Measurements from ENCODE around the gene HOTAIR.

Gene HOTAIR

DNA sequence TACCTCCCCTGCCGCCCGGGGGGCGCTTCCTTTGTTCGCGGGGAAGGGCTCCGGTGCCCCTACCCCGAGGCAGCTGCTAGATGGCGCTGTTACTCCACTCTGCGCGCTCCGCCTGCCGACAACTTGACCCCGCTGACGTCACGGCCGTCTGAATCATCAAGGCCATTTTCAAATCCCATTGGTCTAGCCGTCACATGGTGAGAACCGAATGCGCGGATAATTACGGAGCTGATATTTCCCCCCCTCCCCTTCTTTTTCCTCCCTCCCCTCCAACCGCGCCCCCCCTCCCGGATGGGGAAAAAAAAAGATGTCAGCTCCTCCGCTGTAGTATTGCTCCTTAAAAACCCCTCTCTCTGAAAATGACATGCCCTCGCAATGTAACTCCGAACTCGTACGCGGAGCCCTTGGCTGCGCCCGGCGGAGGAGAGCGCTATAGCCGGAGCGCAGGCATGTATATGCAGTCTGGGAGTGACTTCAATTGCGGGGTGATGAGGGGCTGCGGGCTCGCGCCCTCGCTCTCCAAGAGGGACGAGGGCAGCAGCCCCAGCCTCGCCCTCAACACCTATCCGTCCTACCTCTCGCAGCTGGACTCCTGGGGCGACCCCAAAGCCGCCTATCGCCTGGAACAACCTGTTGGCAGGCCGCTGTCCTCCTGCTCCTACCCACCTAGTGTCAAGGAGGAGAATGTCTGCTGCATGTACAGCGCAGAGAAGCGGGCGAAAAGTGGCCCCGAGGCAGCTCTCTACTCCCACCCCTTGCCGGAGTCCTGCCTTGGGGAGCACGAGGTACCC lies 10.3 kb upstream of the HOTAIR start, which contains the start of gene HOXC10:
TSS of gene HOXC10 (plus strand) at position 246 of the 791 bp plus-strand sequence. CDS start at position 360, 114 bp downstream.
- peak; percentile 95 for DNase-seq

DNA sequence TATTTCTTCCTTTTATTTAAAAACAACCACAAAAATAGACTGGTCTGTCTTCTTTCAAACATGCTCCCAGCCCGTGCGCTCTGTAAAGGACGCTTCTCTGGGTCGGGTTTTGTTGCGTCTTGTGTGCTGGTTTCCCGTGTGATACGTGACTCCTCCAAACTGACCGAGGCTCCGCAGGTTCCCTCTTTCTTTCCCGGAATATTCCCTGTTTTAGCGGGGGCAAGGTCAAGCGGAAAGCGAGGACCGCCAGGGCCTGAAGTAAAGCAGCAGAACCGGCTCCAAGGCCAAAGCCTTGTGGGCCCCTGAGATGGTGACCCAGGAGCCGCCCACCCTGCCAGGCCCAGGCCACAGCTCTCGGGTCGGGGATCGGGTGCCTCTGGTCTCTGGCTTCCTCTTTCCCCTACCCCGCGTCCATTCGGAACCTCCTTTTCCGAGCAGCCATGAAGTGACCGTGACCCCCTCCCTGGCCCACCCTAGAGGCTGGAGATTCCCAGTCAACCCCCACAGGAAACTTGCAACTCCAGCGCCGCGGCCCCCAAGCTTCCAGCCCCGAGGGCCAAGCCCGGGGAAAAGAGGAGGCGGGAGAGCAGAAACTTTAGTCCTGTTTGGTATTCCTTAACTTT lies 9.3 kb upstream of the HOTAIR start:
- no peak for DNase-seq

DNA sequence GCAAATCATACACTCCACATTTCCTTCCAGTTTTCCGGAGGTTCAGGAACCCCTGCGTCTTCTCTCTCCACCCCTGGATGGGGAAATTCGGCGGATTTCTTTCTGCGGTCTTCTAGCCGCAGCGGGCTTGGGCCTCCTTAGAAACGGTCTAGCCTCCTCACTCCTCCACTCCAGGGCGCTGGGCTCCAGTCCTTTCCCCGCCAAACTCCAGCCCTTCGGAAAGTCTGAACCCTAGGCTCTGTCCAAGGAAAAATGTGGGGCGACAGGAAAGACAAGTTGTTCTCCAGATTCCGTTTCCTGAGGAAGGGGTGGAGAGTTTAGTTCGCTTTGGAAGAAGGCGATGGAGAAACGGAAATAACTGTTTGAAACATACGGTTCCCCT lies 8.8 kb upstream of the HOTAIR start:
- no peak for DNase-seq

DNA sequence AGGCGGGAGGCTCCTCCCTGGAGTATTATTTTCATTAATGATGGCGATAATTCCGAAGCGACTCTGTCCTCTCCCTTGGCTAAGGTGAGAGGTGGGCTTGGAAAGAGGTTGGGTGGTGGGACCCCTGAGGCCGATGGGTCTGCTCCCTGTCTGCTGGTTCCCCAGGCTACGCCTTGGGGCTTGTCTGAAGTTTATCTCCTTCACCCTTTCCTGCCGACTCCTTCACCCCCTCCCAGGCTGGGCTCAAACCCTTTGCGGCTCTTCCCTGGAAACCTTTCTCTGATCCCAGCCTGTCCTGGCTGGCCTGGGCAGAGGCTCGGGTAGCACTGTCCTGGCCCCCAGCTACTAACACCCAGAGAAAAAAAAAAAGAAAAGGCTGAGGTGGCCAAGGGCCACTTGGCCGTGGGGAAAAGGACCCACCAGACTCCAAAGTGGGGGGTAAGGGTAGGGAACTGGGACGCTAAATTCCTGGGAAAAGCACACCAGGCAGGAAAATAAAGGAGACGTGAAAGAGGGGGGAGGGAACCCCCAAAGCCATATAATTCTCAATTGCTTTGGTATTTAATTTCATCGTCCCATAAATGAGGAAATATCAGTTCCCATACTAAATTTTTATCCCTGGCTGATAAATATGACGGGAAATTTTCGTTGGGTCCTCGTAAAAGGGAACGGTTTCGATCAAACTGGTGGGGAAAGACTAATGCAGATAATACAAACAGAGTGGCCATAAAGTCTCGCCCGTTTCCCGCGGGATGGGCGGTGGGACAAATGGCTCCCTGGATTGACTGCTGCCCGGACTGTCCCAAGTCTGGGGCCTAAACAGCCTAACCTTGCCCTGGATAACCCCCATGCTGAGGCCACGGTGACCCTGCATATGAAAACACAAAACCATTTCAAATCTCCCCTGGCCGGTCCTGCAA lies 8.2 kb upstream of the HOTAIR start:
- DNase-seq, result no peak

DNA sequence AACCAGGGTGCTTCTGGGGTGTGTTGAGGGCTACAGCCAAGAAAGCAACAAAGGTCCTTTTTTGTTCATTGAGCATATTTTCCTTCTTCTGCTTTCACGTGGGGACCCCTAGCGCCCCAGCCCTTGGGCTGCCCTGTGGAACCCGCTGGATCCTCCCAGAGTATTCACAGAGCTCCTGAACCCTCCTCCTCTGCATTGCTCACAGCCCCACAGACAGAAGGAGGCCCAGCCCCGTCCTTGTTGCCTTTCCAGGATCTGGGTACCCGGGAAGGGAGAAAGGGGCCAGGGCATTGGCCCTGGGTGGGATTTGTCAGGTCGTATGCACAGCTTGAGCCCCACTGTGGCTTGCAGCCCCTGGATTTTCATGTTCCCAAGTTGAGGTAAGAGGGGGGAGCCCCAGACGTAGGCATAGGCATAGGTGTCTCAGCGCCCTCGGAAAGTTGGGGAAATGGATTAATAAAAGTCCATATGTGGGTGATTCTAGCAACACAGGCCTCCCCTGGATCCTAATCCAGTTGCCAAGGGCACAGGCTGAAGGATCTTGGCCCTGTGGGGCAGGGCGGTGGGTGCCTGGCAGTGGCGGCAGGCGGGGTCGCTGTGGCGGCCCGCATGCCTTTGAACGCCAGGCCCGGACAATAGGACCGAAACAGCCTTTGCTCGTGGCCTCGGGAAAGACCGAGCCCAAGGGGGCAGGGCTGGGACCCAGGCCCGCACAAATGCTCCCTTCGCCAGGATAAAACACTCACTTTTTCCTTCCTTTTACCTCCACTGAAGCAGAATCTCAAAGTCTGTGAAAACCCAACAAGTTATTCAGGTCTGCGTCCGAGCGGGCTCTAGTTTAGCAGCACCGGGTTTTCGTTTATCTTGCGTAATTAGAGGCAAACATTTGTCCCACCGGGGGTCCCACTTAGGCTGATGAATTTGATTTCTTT lies 7.1 kb upstream of the HOTAIR start:
- no peak for DNase-seq

DNA sequence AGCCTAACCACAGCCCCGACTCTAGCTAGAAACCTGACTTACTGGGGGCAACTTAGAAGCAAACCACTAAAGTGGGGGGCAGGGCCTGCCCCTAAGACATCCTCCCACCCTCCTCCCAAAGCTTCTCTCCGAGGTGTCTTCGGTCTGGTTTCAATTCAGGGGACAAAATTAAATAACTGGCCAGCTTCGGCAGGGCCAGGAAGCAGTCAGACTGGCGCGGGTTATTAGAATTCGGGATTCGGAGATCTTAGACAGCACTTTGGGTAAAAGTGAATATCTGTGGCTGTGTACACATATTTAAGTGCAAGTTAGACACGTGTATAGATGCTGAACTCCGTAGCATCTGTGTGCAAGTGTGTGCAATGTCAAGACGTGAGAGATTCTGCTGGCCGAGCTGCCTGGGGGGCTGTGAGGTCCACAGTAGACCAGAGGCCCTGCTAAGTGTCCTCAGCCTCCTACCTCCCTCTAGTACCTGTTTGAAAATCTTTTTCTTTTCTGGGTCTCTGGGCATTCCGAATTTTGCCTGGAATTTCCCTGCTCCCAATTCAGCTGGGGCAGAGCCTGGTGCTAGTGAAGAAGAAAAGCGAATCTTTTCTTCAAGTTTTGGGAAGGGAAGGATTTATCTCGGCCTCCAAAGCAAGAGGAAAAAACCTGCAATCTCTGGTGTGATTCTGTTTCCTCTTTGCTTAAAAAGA lies 6.2 kb upstream of the HOTAIR start:
- no peak for DNase-seq

DNA sequence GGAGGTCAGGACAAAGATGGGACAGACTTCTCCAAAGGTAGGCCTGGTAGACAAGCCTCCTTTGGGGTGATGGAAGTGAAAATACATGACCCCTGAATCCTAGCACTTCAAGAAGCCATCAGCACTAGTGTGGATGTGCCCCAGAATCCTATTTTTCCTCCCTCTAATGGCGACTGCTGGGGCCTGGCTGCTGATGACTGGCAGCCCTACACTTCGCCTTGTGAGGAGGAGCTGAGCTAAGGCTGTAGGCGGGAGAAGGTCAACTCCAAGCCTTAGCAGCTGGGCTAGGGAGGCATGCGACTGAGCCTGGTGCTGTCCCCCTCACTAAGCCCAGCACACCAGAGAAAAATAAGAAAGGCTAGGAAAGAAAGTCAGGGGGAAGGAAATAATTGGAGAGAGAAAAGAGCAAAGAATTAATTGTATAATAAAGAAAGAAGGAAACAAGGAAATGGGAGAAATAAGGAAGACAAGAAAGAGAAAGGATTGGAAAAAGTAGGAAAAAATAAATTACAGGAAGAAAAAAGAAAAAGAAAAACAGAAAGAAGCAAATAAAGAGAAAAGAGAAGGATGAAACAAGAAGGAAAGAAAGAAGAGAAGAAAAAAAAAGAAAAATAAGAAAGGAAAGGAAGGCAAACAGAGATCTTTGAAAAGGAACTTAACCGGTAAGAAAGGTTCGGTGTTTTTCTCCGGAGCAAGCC lies 5.5 kb upstream of the HOTAIR start:
- no peak for DNase-seq

DNA sequence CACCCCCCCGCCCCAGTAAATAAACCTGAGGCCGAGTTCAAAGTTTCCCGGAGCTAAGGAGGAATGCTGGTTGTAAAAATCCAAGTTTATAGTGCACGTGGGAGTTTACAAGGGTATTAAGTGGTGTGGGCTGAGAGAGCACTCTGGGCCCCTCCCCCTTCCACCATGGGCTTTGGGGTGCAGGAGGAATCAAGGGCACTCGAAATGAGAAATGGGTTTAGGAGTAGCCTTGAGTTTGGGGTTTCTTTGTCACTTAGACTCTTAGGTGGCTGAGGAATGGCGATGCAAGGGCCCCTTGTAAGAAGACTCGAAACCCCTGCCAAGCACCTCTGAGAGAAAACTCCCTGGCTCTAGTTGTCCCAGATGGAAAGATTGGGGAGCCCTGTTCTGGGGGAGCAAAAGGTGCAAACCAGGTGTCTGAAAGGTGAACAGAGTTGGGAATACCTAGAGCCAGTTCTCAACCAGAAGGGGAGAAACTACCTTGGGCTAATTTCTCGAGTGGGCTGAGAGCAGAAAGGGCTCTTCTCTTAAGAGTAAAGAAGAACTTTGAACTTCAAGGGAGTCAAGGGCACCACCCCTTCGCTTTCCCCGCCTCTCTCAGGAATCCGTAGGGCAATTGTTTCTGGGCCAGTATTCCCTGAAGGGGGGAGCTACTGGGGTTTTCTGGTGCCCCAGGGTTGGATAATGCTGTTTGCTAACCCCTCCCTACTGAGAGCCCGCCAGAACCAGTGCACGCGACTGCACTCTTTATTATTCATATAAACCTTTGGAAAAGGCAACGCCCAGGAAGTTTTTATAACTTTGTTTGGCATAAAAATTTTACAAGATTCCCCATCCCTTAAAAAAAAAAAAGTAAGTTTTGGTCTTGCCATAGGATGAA lies 4.0 kb upstream of the HOTAIR start:
- no peak for DNase-seq

DNA sequence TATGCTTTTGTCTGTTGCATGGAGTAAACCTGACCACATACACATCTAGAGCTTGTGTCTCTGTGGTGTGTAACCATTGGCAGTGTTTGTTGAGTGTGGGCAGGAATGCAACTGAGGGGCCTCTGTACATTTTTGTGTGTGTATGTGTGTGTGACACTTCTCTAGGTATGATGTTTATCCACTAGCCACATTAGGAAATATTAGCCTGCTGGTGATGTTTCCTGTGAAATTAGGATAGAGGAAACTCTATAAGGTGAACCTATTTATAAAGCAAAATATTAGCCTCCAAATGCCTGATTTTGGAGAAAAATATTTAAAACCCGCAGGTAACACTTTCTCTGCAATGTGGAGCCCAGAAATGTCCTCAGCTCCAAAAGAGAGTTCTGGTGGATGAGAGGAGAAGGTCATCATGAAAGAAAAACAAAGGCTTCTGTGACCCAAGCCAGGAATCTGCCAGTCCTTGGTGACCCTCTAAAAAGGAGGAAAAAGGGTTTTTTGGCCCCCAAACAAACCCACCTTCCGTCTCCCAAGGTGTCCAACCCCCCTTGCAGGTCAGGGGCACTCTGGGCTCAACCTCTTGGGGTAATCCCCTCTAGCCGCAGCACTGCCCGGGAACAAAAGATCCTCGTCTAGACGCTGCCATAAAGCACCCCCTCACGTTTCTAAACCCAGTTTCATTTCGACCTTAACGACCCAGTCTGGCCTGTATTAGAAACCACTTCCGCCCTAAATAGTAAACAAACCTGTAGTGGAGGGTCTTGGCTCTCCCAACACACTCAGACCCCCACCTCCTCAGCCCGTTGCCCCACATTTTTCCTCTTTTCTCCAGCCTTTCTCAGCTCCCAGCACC lies 3.1 kb upstream of the HOTAIR start:
- DNase-seq, result no peak

DNA sequence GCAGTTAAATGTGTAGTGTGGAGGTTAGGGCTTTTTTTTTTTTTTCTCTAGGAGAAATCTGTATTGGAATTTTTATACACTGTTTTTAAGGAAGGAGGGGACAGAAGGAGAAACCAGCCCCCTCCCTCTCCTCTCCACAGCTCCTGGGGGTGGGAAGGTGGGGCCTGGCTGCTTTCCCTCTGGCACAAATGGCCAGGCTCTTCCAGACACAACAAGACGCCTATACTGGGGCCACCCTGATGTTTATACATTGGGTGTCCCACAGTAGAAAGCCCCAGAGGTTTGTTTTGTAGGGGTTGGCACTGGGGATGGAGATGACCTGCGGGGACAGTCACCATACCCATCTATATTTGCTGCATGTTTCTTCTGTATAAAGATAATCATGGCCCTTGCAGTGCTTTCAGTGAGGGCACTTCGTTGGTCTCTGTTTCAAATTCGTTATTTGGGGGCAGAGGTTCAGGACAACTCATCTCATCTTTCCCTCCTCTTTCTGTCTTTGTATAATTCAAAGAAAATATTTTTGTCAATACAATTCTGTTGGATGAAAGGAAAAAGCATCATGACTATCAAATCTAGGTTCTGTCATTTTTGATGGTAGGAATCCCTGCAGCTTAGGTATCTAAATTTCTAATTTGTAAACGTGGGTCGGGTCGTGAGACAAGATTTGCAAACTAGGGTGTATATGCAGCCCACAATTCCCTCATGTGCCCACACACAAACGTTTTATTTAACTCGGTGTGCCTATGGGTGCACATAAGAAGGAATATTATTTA lies 2.3 kb upstream of the HOTAIR start:
- no peak for DNase-seq

DNA sequence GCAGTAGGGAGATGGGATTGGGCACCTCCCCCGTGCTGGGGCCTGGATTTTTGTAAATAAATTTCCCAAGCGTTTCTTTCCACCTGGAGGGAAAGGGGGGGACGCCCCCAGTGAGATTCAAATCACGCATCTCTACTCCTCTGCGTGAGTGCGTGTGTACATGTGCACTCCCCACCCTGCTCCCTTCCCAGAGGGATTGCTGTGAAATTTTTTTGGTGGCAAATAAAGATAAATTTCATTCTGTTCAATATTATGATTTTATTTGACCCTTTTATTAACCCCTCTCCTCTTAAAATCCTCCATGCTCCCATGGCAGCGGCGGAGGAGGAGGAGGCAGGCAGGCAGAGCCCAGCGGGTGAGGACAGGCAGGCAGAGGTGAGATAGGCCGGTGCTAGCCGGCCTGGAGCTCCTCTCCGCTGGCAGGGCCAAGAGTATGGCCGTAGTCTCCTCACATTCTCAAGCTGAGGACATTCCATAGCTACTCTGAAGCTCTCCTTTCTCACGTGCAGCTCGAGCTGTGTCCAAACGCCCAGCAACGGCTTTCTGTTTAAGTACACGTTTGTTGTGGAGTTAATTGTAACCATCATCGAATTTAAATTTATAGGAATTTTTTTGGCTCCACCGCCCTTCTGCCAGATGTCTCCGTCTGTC lies 1.5 kb upstream of the HOTAIR start:
- no peak for DNase-seq

DNA sequence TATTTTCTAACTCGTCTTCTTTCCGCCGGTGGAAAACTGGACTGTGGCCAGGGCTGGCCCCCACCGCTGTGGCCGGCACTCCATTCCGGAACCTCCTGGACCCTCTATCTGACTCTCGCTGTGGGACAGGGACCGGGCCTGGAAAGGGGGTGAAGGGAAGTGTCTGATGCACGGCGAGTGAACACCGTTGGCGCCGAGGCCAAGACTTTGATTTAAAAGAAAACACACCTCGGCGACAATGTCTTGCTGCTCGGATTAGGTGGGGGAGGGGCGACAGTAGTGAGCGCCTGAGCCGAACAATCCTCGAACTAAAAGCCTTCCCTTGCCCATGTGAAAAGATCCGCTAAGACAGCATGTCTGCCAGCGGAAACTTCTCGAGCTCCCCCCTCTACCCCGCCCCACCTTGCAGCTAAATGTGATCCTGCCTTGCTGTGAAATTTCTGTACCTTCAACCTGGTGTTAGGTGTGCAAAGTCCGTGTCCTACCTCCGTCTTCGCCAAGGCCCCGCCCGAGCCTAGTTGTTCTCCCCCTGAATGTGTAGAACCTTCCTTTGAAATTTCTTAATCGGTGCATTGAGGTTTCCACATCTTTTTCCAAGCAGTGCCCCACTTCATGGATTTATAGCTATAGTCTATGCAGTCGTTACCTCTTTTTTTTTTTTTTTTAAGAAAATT lies 862 bp upstream of the HOTAIR start:
- DNase-seq, result no peak

DNA sequence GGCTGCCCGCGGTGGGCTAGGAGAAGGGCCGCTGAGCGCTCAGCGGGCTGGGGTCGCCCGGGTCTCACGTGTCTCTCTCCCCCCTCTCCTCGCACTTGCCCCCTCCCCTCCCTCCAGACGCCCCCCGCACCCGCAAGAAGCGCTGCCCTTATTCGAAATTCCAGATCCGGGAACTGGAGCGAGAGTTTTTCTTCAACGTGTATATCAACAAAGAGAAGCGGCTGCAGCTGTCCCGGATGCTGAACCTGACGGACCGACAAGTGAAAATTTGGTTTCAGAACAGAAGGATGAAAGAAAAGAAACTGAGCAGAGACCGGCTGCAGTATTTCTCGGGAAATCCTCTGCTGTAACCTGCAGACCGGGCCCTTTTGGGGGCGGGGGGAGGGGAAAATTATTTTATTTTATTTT lies 314 bp upstream of the HOTAIR start:
- DNase-seq, result no peak

DNA sequence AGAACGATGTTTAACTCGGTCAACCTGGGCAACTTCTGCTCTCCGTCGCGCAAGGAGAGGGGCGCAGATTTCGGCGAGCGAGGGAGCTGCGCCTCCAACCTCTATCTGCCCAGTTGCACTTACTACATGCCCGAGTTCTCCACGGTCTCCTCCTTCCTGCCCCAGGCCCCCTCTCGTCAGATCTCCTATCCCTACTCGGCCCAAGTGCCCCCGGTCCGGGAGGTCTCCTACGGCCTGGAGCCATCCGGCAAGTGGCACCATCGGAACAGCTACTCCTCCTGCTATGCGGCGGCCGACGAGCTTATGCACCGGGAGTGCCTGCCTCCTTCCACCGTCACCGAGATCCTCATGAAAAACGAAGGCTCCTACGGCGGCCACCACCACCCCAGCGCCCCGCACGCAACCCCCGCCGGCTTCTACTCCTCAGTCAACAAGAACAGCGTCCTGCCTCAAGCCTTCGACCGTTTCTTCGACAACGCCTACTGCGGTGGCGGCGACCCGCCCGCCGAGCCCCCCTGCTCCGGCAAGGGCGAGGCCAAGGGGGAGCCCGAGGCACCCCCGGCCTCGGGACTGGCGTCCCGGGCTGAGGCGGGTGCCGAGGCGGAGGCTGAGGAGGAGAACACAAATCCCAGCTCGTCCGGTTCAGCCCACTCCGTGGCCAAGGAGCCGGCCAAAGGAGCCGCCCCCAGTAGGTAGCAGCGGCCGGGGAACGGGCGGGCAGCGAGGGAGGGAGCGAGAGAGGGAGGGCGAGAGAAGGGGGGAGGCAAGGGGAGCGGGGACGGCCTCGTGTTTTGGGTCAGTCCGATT lies 1.3 kb downstream of the HOTAIR start:
- DNase-seq, result peak; percentile 25

DNA sequence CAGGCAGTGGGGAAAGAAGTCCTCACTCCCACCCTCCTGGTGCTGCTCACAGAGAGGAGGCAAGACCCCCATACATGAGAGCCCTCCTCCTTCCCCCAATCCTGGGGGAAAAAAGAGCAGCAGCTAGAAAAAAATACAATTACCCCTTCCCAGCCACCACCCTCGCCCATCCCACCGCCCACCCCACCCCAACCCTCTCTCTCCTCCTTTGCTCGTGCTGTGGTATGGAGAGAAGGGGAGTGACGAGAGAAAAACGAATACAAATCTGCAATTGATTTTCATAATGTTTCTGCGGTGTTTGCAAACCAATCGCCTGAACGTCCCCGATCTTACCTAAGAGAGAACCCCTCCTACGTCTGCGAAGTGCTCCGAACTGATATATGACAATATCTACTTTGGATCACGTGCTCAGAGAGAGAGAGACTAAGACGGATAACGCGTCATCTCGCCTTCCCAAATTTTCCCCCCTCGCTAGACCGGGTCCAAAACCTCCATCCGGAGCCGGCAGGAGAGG lies 2.0 kb downstream of the HOTAIR start, which contains the start of gene HOXC11:
TSS of gene HOXC11 (plus strand) at position 405 of the 514 bp plus-strand sequence. CDS start 116 bp downstream, outside the sequence.
- no peak for DNase-seq

Measured in activated CD4-positive, alpha-beta T cell treated with anti-CD3 and anti-CD28 coated beads for 48 hours (primary cell).